H7 (cell line): ENCODE data around the gene ADRA2A. TPM values are rescaled to one million over a fixed set of nuclear protein-coding genes. Genes with fewer than 3 reads are reported as not detected.

Experiments used
- DNase-seq: peaks from one replicate; pipeline ENCODE4 v3.0.0; 2012
- H3K27me3 ChIP-seq: 2 replicates; pipeline ENCODE4 v1.6.0; 2011; ENCODE audit warnings: mild to moderate bottlenecking, low read length; ENCODE audit not compliant: control insufficient read depth, insufficient read depth
- H3K36me3 ChIP-seq: replicated peaks from 2 replicates; pipeline ENCODE4 v1.5.1; 2011; ENCODE audit warnings: low read length; ENCODE audit not compliant: control insufficient read depth, insufficient read depth
- H3K4me3 ChIP-seq: 2 replicates; pipeline ENCODE4 v1.5.1; 2011; ENCODE audit warnings: low read depth, mild to moderate bottlenecking, control low read depth, low read length, moderate library complexity; ENCODE audit not compliant: insufficient read depth
- total RNA-seq: library from RNA; depleted of rRNA; stranded (reverse); fragments of >200 nt; shearing (Covaris generic); gene quantifications from 2 replicates; pipeline ENCODE4 v1.2.3, GENCODE V29; 2014; rRNA removed

The ADRA2A gene
- 1.9 and 4.3 TPM in 2 replicates for total RNA-seq

- DNase-seq: peak; percentile 94
- Histone ChIP-seq H3K36me3 (no peaks in the 10 kb centered on the region), H3K27me3 (peaks cover 31% of the 10 kb centered on the region), H3K4me3 (peak within 1 kb of the TSS; percentile 61)
Observed at GRCh38 chr10:111076682-111077478, at the start of gene ADRA2A. Gene ADRA2A (plus strand): TSS chr10:111077029. CDS start chr10:111077997, 968 bp downstream.

GRCh38 chr10:111030042-111030750 lies 46.6 kb upstream of the ADRA2A start:
- Histone ChIP-seq H3K36me3 (no peaks in the 10 kb centered on the region), H3K27me3 (no peaks in the 10 kb centered on the region), H3K4me3 (no peak overlapping the region)
- DNase-seq: no peak

DNA sequence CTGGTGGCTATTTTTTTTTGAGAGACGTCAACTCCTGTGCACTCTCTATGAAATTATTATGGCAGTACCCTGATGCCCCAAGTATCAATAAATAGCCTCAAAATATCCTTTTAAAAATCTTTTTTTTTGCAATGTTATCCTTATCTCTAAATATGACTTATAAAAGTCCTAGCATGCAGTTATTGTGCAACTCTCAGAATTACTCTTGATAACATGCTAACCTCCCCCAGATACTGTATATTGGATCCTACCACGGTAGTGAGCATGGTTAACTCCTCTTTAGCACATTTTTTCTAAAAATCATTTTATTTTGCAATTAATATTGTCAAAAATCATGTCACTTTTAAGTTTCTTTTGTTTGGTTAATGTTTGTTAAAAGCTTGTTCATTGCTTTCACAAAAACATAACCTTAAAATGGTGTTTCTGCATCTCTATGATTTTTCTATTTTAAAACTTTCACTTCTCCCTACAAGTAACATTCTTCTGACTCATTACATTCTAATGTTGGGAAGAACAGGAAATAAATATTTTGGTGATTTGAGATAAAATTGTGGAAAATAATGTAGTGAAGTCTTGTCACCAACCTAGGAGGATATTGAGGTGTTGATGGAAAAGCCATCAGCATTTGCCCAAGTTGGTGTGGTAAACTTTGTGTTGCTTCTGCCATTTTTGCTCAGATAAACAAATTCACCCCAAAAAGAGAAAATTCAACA lies 42.1 kb upstream of the ADRA2A start:
- no peaks in the 10 kb centered on the region for H3K27me3 ChIP-seq

DNA sequence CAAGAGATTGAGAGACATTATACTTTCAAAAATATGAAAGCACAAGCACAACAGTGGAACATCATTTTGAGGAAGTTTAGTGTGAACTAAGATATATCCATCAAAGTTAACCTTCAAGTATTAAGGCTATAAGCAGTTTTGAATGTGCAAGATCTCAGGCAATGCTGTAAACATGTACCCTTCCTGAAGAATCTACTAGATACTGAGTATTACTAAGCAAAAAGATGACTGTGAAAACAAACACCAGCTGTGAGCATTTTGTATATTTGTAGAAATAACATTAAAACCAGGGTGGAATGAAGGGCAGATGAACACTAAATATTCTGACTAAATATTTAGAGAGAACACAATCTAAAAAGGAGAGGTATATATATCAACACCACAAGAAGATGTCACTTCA lies 41.3 kb upstream of the ADRA2A start:
- Histone ChIP-seq H3K36me3 (no peaks in the 10 kb centered on the region), H3K4me3 (no peak overlapping the region), H3K27me3 (no peaks in the 10 kb centered on the region)
- DNase-seq: no peak

More for the DNA sequence above, 42.1 kb upstream of the ADRA2A start:
- Histone ChIP-seq H3K4me3 (no peak overlapping the region), H3K36me3 (no peaks in the 10 kb centered on the region)
- no peak for DNase-seq

- peak; percentile 5 for DNase-seq
Observed at GRCh38 chr10:111037858-111038257, 39.0 kb upstream of the ADRA2A start.

DNA sequence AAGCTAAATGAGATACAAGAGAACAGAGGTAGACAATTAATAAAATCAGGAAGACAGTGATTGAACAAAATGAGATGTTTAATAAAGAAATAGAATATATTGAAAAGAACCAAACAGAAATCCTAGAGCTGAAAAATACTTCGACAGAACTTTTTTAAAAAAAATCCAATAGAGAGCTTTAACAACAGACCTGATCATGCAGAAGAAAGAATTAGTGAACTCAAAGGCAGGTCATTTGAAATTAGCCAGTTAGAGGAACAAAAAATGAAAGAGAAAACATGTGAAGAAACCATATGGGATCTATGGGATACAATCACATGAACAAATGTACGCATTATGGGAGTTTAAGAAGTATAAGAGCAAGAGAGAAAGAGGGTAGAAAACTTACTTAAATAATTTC lies 37.3 kb upstream of the ADRA2A start:
- no peak for DNase-seq
- Histone ChIP-seq H3K36me3 (no peaks in the 10 kb centered on the region), H3K4me3 (no peak overlapping the region), H3K27me3 (no peaks in the 10 kb centered on the region)

More at GRCh38 chr10:111037858-111038257, 39.0 kb upstream of the ADRA2A start:
- H3K27me3 ChIP-seq: no peaks in the 10 kb centered on the region
- H3K4me3 ChIP-seq: no peak overlapping the region
- H3K36me3 ChIP-seq: no peaks in the 10 kb centered on the region

DNA sequence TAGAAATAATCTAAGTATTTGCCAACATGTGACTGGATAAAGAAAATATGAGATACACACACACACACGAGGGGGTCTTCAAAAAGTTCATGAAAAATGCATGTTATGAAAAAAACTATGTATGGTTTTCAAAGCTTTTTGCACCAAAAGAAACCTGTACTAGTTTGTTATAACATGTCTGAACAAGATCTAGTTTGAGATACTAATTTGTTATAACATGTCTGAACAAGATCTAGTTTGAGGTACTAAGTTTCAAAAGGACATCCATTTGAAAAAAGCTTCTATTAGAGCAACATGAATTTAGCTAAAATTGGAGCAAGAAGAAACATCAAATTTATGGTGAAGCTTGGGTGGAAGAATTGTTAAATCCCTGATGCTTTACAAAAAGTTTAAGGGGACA lies 19.8 kb upstream of the ADRA2A start:
- H3K36me3 ChIP-seq: no peaks in the 10 kb centered on the region
- no peaks in the 10 kb centered on the region for H3K27me3 ChIP-seq
- no peak for DNase-seq
- H3K4me3 ChIP-seq: no peak overlapping the region

DNA sequence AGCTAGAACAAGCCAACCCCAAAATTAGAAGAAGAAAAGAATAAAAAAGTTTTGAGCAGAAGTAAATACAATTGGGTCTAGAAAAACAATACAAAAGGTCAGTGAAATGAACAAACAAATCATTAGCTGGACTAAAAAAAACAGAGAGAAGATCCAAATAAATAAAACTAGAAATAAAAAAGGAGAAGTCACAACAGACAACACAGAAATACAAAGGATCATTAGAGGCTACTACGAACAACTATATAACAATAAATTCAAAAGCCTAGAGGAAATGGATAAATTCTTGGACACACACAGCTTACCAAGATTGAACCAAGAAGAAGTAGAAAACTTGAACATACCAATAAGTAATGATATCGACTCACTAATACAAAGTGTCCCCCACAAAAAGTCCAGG lies 13.4 kb upstream of the ADRA2A start:
- no peak overlapping the region for H3K4me3 ChIP-seq
- no peak for DNase-seq
- no peaks in the 10 kb centered on the region for H3K27me3 ChIP-seq
- no peaks in the 10 kb centered on the region for H3K36me3 ChIP-seq

GRCh38 chr10:111072232-111072631 lies 4.6 kb upstream of the ADRA2A start:
- no peaks in the 10 kb centered on the region for H3K36me3 ChIP-seq
- no peak overlapping the region for H3K4me3 ChIP-seq
- peaks cover 10% of the 10 kb centered on the region for H3K27me3 ChIP-seq
- DNase-seq: peak; percentile 10

DNA sequence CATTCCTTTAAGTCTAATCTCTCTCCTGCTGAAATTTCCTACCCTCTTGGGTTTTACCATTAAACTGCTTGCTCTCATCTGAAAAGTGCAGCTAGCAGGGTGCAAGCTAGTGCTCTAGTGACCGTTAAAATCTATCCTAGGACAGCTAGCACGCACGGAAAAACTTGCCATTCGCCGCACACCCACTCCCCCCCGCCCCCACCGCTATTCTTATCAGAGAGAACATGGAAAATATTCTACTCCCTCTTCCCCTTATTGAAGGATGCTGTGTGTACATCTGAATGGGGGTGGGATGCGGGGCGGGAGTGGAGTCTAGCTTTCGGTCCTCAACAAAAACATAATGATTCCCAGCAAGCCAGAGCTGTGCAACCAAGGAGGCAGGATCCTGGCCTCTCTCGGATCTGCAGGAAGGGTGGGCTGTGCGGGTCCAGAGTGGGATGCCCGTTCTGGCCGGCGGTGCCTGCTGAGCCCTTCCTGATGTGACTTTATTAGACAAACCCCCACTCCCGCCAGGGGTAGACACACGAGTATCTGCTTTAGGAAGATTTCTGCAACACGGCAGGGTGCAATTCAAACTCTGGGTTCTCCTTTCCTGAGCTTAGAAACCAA lies 1.1 kb upstream of the ADRA2A start:
- no peak for DNase-seq
- Histone ChIP-seq H3K36me3 (no peaks in the 10 kb centered on the region), H3K4me3 (no peak overlapping the region; the same call in 1 of the 2 replicates), H3K27me3 (peaks cover 31% of the 10 kb centered on the region)

GRCh38 chr10:111076191-111076681 lies 593 bp upstream of the ADRA2A start:
- peaks cover 31% of the 10 kb centered on the region for H3K27me3 ChIP-seq
- no peaks in the 10 kb centered on the region for H3K36me3 ChIP-seq

GRCh38 chr10:111077479-111077784 lies 603 bp downstream of the ADRA2A start:
- no peak for DNase-seq
- H3K36me3 ChIP-seq: no peaks in the 10 kb centered on the region
- peaks cover 31% of the 10 kb centered on the region for H3K27me3 ChIP-seq
- peak overlapping the region; percentile 61 for H3K4me3 ChIP-seq

More at GRCh38 chr10:111076191-111076681, 593 bp upstream of the ADRA2A start:
- peak; percentile 97 for DNase-seq
- H3K4me3 ChIP-seq: peak overlapping the region; percentile 61

DNA sequence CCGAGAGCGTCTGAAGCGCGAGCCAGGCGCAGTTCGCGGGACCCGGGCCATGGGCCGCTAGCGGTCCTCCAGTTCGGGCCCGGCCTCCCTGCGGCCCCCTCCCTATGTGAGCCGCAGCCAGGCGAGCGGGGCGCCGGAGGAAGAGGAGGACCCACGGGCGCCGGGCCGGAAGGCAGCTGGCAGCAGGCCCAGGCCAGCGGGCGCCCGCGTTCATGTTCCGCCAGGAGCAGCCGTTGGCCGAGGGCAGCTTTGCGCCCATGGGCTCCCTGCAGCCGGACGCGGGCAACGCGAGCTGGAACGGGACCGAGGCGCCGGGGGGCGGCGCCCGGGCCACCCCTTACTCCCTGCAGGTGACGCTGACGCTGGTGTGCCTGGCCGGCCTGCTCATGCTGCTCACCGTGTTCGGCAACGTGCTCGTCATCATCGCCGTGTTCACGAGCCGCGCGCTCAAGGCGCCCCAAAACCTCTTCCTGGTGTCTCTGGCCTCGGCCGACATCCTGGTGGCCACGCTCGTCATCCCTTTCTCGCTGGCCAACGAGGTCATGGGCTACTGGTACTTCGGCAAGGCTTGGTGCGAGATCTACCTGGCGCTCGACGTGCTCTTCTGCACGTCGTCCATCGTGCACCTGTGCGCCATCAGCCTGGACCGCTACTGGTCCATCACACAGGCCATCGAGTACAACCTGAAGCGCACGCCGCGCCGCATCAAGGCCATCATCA lies 1.1 kb downstream of the ADRA2A start:
- peak overlapping the region; percentile 61 for H3K4me3 ChIP-seq
- H3K36me3 ChIP-seq: no peaks in the 10 kb centered on the region
- DNase-seq: peak; percentile 78
- H3K27me3 ChIP-seq: peaks cover 31% of the 10 kb centered on the region
